PC-9 (cell line): Measurements from ENCODE around the gene SATL1. TPM values are rescaled to one million over a fixed set of nuclear protein-coding genes. Genes with fewer than 3 reads are reported as not detected.
A peak's percentile ranks its signal among the peaks of the same experiment; 100 is the strongest.

Experiments
- BruUV-seq: library from RNA; stranded (reverse); fragments of 400-500 nt; replicated peaks from 2 replicates; lab custom pipeline; 2021; lab: Mats Ljungman, UMichigan
- CTCF ChIA-PET: fragments of 300-600 bp; sonication (Branson Sonifier 250); formaldehyde crosslinking; loops from one replicate; lab custom pipeline; 2022; ENCODE audit warnings: antibody characterized with exemption; lab: Charles Lee
- POLR2A ChIA-PET: fragments of 300-600 bp; sonication (Branson Sonifier 250); formaldehyde crosslinking; loops from one replicate; lab custom pipeline; 2022; ENCODE audit warnings: antibody characterized with exemption; ENCODE audit not compliant: unreplicated experiment; lab: Charles Lee
- DNase-seq, 2 experiments: peaks; one replicate each; pipeline versions ENCODE4 v3.0.0 to v3.0.0-alpha.2; 2015 to 2022; ENCODE audit warnings: mixed read lengths in 1 of 2
- H2AFZ ChIP-seq: fragments of 200-600 bp; sonication (generic); 2 replicates; pipeline ENCODE4 v1.8.1; 2017; ENCODE audit warnings: antibody characterized with exemption
- H3F3A ChIP-seq: fragments of 200-600 bp; sonication (generic); 2 replicates; pipeline ENCODE4 v1.8.1; 2017; ENCODE audit warnings: antibody characterized with exemption, mild to moderate bottlenecking, low read depth; ENCODE audit not compliant: insufficient read depth
- H3K27ac ChIP-seq: fragments of 200-600 bp; sonication (generic); 2 replicates; pipeline ENCODE4 v1.6.1; 2016; ENCODE audit warnings: mixed run types
- H3K27me3 ChIP-seq: fragments of 200-600 bp; sonication (generic); 2 replicates; pipeline ENCODE4 v1.6.1; 2016; ENCODE audit warnings: low read depth, mixed run types; ENCODE audit not compliant: insufficient read depth
- H3K36me3 ChIP-seq: fragments of 200-600 bp; sonication (generic); 2 replicates; pipeline ENCODE4 v1.6.1; 2016; ENCODE audit warnings: low read depth, mixed run types
- H3K4me1 ChIP-seq: fragments of 200-600 bp; sonication (generic); replicated peaks from 2 replicates; pipeline ENCODE4 v1.6.1; 2016; ENCODE audit warnings: mixed run types; ENCODE audit not compliant: insufficient read depth
- H3K4me2 ChIP-seq: fragments of 200-600 bp; sonication (generic); 2 replicates; pipeline ENCODE4 v1.6.1; 2017; ENCODE audit warnings: mixed run types
- H3K4me3 ChIP-seq: fragments of 200-600 bp; sonication (generic); 2 replicates; pipeline ENCODE4 v1.6.1; 2016; ENCODE audit warnings: mixed run types
- H3K79me2 ChIP-seq: fragments of 200-600 bp; sonication (generic); 2 replicates; pipeline ENCODE4 v1.6.1; 2017; ENCODE audit warnings: low read depth, mixed run types
- H3K9me2 ChIP-seq: fragments of 200-600 bp; sonication (generic); 2 replicates; pipeline ENCODE4 v1.8.1; 2017; ENCODE audit warnings: mild to moderate bottlenecking; ENCODE audit not compliant: insufficient read depth
- H3K9me3 ChIP-seq: fragments of 200-600 bp; sonication (generic); 2 replicates; pipeline ENCODE4 v1.8.1; 2016; ENCODE audit warnings: low read depth; ENCODE audit not compliant: insufficient read depth
- H4K20me1 ChIP-seq: fragments of 200-600 bp; sonication (generic); 2 replicates; pipeline ENCODE4 v1.8.1; 2017; ENCODE audit not compliant: insufficient read depth
- CTCF ChIP-seq: fragments of 200-600 bp; sonication (generic); conservative IDR thresholded peaks from 2 replicates; pipeline ENCODE4 v1.6.1; 2017; ENCODE audit warnings: mixed run types, antibody characterized with exemption, mild to moderate bottlenecking, moderate library complexity
- EZH2 ChIP-seq: fragments of 200-600 bp; sonication (generic); IDR thresholded peaks from 2 replicates; pipeline ENCODE4 v1.8.0; 2017; ENCODE audit warnings: antibody characterized with exemption, low read depth
- intact Hi-C: fragments of 100-400 bp; cut with micrococcal nuclease; formaldehyde crosslinking; loops from one replicate; pipeline ENCODE4 v1.10.0; 2022; ENCODE audit not compliant: unreplicated experiment
- total RNA-seq: library from RNA; stranded (reverse); gene quantifications from 2 replicates; pipeline ENCODE4 v1.2.3, GENCODE V29; 2021

Gene SATL1
- total RNA-seq, 1 experiment from 2014 or later, result not detected

GRCh38 chrX:85051627-85052026, 192.0 kb downstream of the SATL1 start:
- CTCF ChIA-PET, result no interaction called here

More at GRCh38 chrX:85051627-85052026, 192.0 kb downstream of the SATL1 start:
- Histone ChIP-seq H3K4me2 (no peak overlapping the region), H3F3A (no peaks in the 10 kb centered on the region), H3K36me3 (no peaks in the 10 kb centered on the region), H4K20me1 (no peaks in the 10 kb centered on the region), H3K4me1 (peaks cover 9% of the 10 kb centered on the region), H3K9me3 (no peaks in the 10 kb centered on the region), H3K79me2 (no peaks in the 10 kb centered on the region), H3K4me3 (no peak overlapping the region), H3K27me3 (no peaks in the 10 kb centered on the region), H3K9me2 (no peaks in the 10 kb centered on the region), H2AFZ (no peak overlapping the region), H3K27ac (0 out of 2 replicates have a peak overlapping the region, but pooled peaks have one; percentile 43)
- POLR2A ChIA-PET, result no interaction called here
- intact Hi-C loops, result loop anchor here (5.0 kb wide), 1 partner anchor 324 kb away; no protein-coding TSS in a partner anchor
- no peak for DNase-seq
- no TSS peak for BruUV-seq
- no peak for TF ChIP-seq EZH2
- TF ChIP-seq CTCF, result no peak

Other genes with a start within 250 kb of the SATL1 start
- 14.8 and 21.7 TPM in 2 replicates for gene APOOL, start 239.9 kb downstream of the SATL1 start, total RNA-seq
- gene ZNF711, start 212 bp upstream of the SATL1 start, total RNA-seq, result not detected in 2 replicates
- gene POF1B, start 135.9 kb upstream of the SATL1 start, total RNA-seq, result 0.28 and 0.61 TPM in 2 replicates